Chondrocyte (in vitro differentiated cells): ENCODE data around the gene HOXA6. TPM values are rescaled to one million over a fixed set of nuclear protein-coding genes. Genes with fewer than 3 reads are reported as not detected.

ENCODE experiments used
- DNase-seq: peaks from one replicate; pipeline ENCODE4 v3.0.0; 2021; ENCODE audit warnings: mixed read lengths, low spot score
- H3K27ac Mint-ChIP-seq: one replicate; pipeline ENCODE4 v1.8.0; 2021; ENCODE audit warnings: mild to moderate bottlenecking, moderate library complexity, mixed read lengths; ENCODE audit not compliant: unreplicated experiment
- H3K27me3 Mint-ChIP-seq: 2 replicates; pipeline ENCODE4 v1.8.0; 2021; ENCODE audit warnings: low read depth, mixed read lengths
- H3K36me3 Mint-ChIP-seq: 2 replicates; pipeline ENCODE4 v1.8.0; 2021; ENCODE audit warnings: low read depth, mixed read lengths
- H3K4me1 Mint-ChIP-seq: 2 replicates; pipeline ENCODE4 v1.8.0; 2021; ENCODE audit warnings: low read depth, mild to moderate bottlenecking, mixed read lengths
- H3K4me3 Mint-ChIP-seq: one replicate; pipeline ENCODE4 v1.8.0; 2021; ENCODE audit warnings: mild to moderate bottlenecking, moderate library complexity, mixed read lengths; ENCODE audit not compliant: unreplicated experiment
- H3K9me3 Mint-ChIP-seq: 2 replicates; pipeline ENCODE4 v1.8.0; 2021; ENCODE audit warnings: low read depth, mixed read lengths
- CTCF ChIP-seq: fragments of 200-600 bp; sonication (generic); IDR thresholded peaks from 2 replicates; pipeline ENCODE4 v1.5.0; 2021; ENCODE audit warnings: antibody characterized with exemption, mild to moderate bottlenecking, moderate library complexity
- total RNA-seq: library from RNA; stranded (reverse); gene quantifications from 3 replicates; pipeline ENCODE4 v1.2.1, GENCODE V29; 2021

The HOXA6 gene
- total RNA-seq, 1 donor from 2014 or later = not detected

DNA sequence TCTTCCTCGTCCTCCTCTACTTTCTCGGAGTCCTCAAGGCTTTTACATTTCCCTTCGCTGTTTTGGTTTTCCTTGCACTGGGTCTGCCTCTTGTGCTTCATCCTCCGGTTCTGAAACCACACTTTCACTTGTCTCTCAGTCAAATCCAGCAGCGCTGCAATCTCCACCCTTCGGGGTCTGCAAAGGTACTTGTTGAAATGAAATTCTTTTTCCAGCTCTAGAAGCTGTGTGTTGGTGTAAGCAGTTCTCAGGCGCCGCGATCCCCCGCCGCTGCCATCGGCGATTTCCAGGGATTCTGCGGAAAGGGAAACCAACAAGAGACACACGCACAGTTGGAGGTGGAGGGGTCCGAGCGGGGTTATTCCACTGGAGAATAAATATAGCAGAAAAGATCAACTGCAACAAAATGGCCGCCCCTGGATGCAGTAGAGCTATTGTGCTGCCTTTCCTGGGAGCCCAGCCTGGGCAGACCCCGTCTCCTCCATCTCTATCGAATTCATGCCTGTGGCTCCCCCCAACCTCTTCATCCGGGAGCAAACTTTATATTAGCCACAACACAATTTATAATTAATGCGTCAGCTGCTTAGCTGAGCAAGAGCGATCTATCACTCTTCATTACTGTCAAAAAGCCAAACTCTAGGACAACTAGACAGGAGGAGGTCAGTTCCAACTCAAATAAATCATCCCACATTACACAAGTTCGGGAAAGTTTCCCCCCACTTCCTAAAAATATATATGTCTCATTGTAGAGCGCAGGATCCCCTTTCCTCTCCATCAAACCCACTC lies 46.2 kb downstream of the HOXA6 start:
- Mint-ChIP-seq H3K36me3 (peaks cover 20% of the 10 kb centered on the region), H3K4me1 (peaks cover 81% of the 10 kb centered on the region), H3K27me3 (peaks cover 39% of the 10 kb centered on the region), H3K27ac (peak overlapping the region; percentile 99), H3K9me3 (no peaks in the 10 kb centered on the region), H3K4me3 (peak overlapping the region; percentile 96)
- TF ChIP-seq CTCF = no peak
- no peak for DNase-seq

GRCh38 chr7:27100694-27101170 lies 46.8 kb downstream of the HOXA6 start:
- H3K4me3 Mint-ChIP-seq = peak overlapping the region; percentile 96
- no peak for TF ChIP-seq CTCF
- H3K36me3 Mint-ChIP-seq = peaks cover 20% of the 10 kb centered on the region
- peaks cover 76% of the 10 kb centered on the region for H3K4me1 Mint-ChIP-seq
- H3K27me3 Mint-ChIP-seq = peaks cover 40% of the 10 kb centered on the region
- H3K9me3 Mint-ChIP-seq = no peaks in the 10 kb centered on the region
- H3K27ac Mint-ChIP-seq = peak overlapping the region; percentile 99
- no peak for DNase-seq

DNA sequence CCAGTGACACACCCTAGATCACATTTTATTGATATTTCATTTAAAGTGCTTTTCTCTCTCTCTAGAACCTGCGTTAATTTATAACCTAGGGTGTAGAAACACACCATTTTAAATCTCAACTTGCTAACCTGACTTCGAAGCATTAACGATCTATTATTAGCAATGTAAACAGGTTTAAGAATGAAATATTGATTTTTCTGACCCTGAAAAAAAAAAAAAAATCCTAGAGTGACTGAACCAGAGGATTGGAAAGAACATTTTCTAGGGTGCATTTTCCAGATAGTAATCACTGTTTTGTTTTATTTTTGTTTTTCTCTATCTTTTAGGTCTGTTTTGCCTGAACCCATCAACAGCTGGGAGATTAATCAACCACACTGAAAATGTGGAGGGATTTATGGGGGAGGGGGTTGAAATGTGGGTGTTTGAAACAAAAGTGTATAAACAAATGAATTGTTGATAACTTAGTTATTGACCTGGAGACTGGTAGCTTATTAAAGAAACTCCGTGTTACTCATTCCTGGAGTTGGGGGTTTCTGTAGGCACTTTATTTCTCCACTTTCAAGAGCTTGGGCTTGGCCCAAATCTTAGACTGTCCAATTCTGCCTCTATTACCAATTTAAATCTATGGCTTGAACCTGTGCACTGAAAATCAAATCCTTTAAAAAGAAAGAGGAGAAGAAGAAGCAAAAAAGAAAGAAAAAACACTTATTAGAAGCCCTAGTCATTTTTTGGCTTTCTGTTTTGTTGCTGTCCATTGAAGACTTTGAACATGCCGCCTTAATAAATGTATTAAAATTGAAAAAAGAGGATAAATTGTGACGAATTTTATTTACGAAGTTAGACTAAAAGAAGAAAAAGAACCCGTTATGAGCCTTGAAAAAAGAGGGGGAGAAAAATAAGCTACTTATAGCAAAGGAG lies 47.9 kb downstream of the HOXA6 start:
- TF ChIP-seq CTCF = no peak
- H3K9me3 Mint-ChIP-seq = no peaks in the 10 kb centered on the region
- peak overlapping the region; percentile 96 for H3K4me3 Mint-ChIP-seq
- no peak for DNase-seq
- H3K4me1 Mint-ChIP-seq = peaks cover 76% of the 10 kb centered on the region
- peaks cover 49% of the 10 kb centered on the region for H3K27me3 Mint-ChIP-seq
- H3K36me3 Mint-ChIP-seq = peaks cover 20% of the 10 kb centered on the region
- peak overlapping the region; percentile 99 for H3K27ac Mint-ChIP-seq

GRCh38 chr7:27098578-27099451 lies 48.8 kb downstream of the HOXA6 start:
- Mint-ChIP-seq H3K9me3 (no peaks in the 10 kb centered on the region), H3K36me3 (peaks cover 20% of the 10 kb centered on the region), H3K27me3 (peaks cover 48% of the 10 kb centered on the region), H3K27ac (peak overlapping the region; percentile 99), H3K4me3 (peak overlapping the region; percentile 96), H3K4me1 (peaks cover 70% of the 10 kb centered on the region)
- peak; percentile 4 for TF ChIP-seq CTCF
- DNase-seq = no peak
